Gastrocnemius medialis (tissue), 4 donors: ENCODE results near the gene GRIK4.

Source experiments
- POLR2A ChIP-seq, 2 donors: fragments of 450-650 bp; IDR thresholded peaks; one replicate each; pipeline ENCODE4 v1.6.1; 2017; ENCODE audit warnings: antibody characterized with exemption in 2 of 2, mild to moderate bottlenecking in 2 of 2, moderate library complexity in 2 of 2
- TF ChIP-seq, protein P1 (sequence below), 5 experiments: fragments of 450-650 bp in 3 of 5; fragments of 200-600 bp in 2 of 5; sonication (generic) in 2 of 5; IDR thresholded peaks in 4 of 5; conservative IDR thresholded peaks in 1 of 5; 1 replicate in 4 of 5; 2 replicates in 1 of 5; pipeline ENCODE4 v1.5.1; 2016 to 2019; ENCODE audit warnings: antibody characterized with exemption in 5 of 5, mild to moderate bottlenecking in 3 of 5, moderate library complexity in 3 of 5

DNA sequence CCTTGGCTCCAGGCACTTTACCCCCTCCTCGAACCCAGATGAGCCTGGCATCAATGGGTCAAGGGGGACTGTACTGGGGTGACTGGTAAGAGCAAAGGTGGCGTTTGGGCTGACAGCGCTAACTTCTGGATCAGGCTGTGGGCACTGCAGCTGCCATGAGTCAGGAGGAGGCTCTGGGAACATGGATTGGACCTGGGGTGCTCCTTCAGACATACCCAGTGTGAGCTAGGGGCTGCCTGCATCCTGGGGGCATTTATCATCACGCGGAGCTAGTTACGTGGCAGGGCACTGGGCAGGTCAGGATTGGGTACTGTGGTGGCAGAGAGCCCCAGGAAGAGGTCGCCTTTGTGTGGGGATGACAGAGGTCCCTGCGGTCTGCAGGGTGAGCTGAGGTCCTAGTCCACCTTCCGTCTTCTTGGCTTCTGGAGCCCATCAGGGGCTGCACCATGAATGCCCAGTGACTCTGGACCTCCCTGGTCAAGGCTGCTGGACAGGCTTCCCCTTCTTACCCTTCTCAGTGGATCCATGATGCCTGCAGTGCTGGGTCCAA, 13.1 kb downstream of the GRIK4 start:
- TF ChIP-seq, protein P1, sequence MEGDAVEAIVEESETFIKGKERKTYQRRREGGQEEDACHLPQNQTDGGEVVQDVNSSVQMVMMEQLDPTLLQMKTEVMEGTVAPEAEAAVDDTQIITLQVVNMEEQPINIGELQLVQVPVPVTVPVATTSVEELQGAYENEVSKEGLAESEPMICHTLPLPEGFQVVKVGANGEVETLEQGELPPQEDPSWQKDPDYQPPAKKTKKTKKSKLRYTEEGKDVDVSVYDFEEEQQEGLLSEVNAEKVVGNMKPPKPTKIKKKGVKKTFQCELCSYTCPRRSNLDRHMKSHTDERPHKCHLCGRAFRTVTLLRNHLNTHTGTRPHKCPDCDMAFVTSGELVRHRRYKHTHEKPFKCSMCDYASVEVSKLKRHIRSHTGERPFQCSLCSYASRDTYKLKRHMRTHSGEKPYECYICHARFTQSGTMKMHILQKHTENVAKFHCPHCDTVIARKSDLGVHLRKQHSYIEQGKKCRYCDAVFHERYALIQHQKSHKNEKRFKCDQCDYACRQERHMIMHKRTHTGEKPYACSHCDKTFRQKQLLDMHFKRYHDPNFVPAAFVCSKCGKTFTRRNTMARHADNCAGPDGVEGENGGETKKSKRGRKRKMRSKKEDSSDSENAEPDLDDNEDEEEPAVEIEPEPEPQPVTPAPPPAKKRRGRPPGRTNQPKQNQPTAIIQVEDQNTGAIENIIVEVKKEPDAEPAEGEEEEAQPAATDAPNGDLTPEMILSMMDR (IDR thresholded peaks at IDR 0.05 in 4 of 5, conservative IDR thresholded peaks at IDR 0.05 in 1 of 5), result no peak
- TF ChIP-seq POLR2A (IDR thresholded peaks at IDR 0.05), result no peak
